Choroid plexus epithelial cell (primary cell): ENCODE results near the gene CNTN5.

Source experiments
- DNase-seq: peaks from one replicate; pipeline ENCODE4 v3.0.0-alpha.2; 2010; ENCODE audit warnings: low read depth
- H3K4me3 ChIP-seq: 2 replicates; pipeline ENCODE4 v1.5.1; 2011; ENCODE audit warnings: low read depth, mild to moderate bottlenecking, control low read depth, low read length, moderate library complexity
- TF ChIP-seq, protein P1 (sequence below): conservative IDR thresholded peaks from 2 replicates; pipeline ENCODE4 v1.5.1; 2011; ENCODE audit warnings: low read depth, mild to moderate bottlenecking, control low read depth, inconsistent platforms, low read length, moderate library complexity

The CNTN5 gene

DNA sequence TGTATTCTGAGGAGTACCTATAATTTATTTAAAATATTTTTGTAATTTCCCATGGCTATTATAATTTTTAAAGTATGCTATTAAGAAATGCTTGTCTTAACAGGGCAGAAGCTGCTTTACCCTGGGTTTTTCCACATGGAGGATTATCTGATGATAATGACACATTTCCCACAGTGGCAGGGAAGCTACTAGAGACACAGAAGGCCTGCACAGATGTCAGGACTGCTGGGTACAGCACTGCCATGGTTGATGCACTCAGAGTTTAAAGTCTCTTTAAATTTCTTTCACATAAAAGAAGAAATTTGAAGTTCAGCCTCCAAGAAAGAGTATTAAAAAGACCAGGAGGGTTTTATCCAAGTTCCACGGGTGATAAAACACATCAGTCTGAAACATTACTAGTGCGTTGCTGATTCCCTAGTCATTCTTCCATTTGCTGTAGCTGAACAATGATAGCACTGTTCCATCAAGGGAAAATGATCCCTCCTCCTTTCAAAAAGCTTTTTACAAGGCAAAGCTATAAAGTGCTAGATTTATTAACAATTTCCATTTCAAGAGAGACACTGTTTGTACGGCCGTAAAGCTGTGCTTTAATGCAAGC, 363.0 kb downstream of the CNTN5 start:
- H3K4me3 ChIP-seq, result no peak overlapping the region
- TF ChIP-seq, protein P1, sequence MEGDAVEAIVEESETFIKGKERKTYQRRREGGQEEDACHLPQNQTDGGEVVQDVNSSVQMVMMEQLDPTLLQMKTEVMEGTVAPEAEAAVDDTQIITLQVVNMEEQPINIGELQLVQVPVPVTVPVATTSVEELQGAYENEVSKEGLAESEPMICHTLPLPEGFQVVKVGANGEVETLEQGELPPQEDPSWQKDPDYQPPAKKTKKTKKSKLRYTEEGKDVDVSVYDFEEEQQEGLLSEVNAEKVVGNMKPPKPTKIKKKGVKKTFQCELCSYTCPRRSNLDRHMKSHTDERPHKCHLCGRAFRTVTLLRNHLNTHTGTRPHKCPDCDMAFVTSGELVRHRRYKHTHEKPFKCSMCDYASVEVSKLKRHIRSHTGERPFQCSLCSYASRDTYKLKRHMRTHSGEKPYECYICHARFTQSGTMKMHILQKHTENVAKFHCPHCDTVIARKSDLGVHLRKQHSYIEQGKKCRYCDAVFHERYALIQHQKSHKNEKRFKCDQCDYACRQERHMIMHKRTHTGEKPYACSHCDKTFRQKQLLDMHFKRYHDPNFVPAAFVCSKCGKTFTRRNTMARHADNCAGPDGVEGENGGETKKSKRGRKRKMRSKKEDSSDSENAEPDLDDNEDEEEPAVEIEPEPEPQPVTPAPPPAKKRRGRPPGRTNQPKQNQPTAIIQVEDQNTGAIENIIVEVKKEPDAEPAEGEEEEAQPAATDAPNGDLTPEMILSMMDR, result no peak
- DNase-seq, result no peak

- no peak overlapping the region for H3K4me3 ChIP-seq
- TF ChIP-seq, protein P1, result no peak
- no peak for DNase-seq
Observed at GRCh38 chr11:99391245-99391644, 370.5 kb downstream of the CNTN5 start.

DNA sequence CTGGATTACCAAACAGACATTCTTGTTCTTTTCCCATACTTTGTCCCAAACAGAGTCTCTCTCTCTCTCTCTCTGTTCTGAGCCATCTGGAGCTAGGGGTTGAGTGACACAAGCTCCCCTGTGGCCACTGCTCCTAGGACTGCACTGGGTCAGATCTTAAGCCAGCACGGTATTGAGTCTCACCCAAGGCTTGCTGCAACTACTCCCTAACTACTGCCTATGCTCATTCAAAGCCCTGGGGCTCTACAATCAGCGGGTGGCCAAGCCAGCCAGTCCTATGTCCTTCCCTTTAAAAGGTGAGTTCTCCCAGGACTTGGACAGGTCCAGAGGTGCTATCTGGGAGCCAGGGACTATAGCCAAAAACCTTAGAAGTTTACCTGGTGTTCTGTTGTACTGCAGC, 385.6 kb downstream of the CNTN5 start:
- H3K4me3 ChIP-seq, result no peak overlapping the region
- TF ChIP-seq, protein P1, result no peak
- DNase-seq, result no peak

DNA sequence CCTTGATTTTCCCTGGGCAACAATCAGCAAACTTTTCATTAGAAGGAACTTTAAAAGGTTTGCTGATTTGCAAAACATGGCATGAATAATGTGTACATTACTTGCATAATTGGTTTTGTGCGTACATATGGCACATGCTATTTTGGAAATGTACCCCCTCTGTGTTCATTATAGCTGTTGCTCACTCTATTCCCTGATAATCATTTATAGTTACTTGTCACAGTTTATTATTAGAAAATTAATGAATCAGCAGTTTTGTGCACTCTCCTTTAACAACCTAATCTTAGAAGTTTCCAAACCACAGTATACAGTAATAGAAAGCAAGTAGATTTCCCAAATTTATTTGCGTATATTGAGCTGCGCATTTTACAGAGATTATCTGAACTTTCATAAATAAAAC, 389.9 kb downstream of the CNTN5 start:
- no peak for DNase-seq
- no peak overlapping the region for H3K4me3 ChIP-seq
- TF ChIP-seq, protein P1, result no peak

GRCh38 chr11:99418927-99419720, 398.4 kb downstream of the CNTN5 start:
- DNase-seq, result peak; percentile 29
- no peak overlapping the region for H3K4me3 ChIP-seq
- TF ChIP-seq, protein P1, result no peak

DNA sequence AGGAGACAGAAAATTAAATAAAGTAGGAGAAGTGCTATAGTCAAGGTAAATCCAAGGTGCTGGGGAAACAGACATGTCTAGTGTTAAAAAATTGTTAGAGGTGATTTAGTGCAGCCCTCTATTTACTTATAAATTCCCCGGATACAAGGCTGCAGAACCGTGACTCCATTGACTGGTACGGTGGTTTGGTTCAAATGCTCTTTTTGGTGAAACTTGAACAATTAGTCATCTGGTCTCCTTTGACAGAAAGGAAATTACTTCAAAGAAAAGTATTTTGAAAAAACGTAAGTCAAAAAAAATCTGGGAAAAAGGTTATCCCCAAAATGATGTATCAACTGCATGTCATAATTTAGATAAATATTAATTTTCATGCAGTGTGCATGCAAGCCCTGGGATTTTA, 399.2 kb downstream of the CNTN5 start:
- TF ChIP-seq, protein P1, result no peak
- H3K4me3 ChIP-seq, result no peak overlapping the region
- peak; percentile 39 for DNase-seq
